ENCODE results near the gene OR5M11.
"Not testable (repeated sequence)": the region's sequence is repeated elsewhere in the genome, so short reads cannot be mapped to it uniquely, and the experiment has no call there.

Gene OR5M11

GRCh38 chr11:56543157-56543556 is at the start of gene OR5M11:
OR5M11 (minus strand) TSS chr11:56543257; CDS start chr11:56543257, 0 bp downstream.
- ATAC-seq = no peak
- TF ChIP-seq ESRRG (CRISPR knock-in tag; IDR thresholded peaks at IDR 0.05) (no peak), ZNF8 (CRISPR knock-in tag; IDR thresholded peaks at IDR 0.05) (no peak), POU6F1 (CRISPR knock-in tag; IDR thresholded peaks at IDR 0.05; ENCODE audit: borderline replicate concordance, low read depth) (no peak), ZFP30 (CRISPR knock-in tag; IDR thresholded peaks at IDR 0.05) (no peak), ZFP3 (CRISPR knock-in tag; IDR thresholded peaks at IDR 0.05) (no peak), BACH2 (CRISPR knock-in tag; IDR thresholded peaks at IDR 0.05; ENCODE audit: borderline replicate concordance) (no peak), RARB (CRISPR knock-in tag; IDR thresholded peaks at IDR 0.05) (no peak), ZNF565 (CRISPR knock-in tag; conservative IDR thresholded peaks at IDR 0.05; ENCODE audit: low read depth) (no peak), CSDC2 (CRISPR knock-in tag; IDR thresholded peaks at IDR 0.05) (no peak), PPARA (CRISPR knock-in tag; IDR thresholded peaks at IDR 0.05; ENCODE audit: borderline replicate concordance) (no peak), PATZ1 (CRISPR knock-in tag; IDR thresholded peaks at IDR 0.05; ENCODE audit: borderline replicate concordance) (no peak), OSR1 (CRISPR knock-in tag; IDR thresholded peaks at IDR 0.05) (no peak), TOX (CRISPR knock-in tag; IDR thresholded peaks at IDR 0.05; ENCODE audit: borderline replicate concordance) (no peak)
- TF ChIP-seq, protein P1, sequence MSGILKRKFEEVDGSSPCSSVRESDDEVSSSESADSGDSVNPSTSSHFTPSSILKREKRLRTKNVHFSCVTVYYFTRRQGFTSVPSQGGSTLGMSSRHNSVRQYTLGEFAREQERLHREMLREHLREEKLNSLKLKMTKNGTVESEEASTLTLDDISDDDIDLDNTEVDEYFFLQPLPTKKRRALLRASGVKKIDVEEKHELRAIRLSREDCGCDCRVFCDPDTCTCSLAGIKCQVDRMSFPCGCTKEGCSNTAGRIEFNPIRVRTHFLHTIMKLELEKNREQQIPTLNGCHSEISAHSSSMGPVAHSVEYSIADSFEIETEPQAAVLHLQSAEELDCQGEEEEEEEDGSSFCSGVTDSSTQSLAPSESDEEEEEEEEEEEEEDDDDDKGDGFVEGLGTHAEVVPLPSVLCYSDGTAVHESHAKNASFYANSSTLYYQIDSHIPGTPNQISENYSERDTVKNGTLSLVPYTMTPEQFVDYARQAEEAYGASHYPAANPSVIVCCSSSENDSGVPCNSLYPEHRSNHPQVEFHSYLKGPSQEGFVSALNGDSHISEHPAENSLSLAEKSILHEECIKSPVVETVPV (CRISPR knock-in tag; IDR thresholded peaks at IDR 0.05) = no peak

GRCh38 chr11:56592088-56592717 is 49.1 kb upstream of the OR5M11 start:
- ATAC-seq = not testable (repeated sequence)

- ATAC-seq = no peak
- TF ChIP-seq ZFP30 (CRISPR knock-in tag; IDR thresholded peaks at IDR 0.05) (no peak), TOX (CRISPR knock-in tag; IDR thresholded peaks at IDR 0.05; ENCODE audit: borderline replicate concordance) (no peak), BACH2 (CRISPR knock-in tag; IDR thresholded peaks at IDR 0.05; ENCODE audit: borderline replicate concordance) (no peak), SNAI2 (CRISPR knock-in tag; IDR thresholded peaks at IDR 0.05) (no peak), CREB5 (CRISPR knock-in tag; IDR thresholded peaks at IDR 0.05; ENCODE audit: low read depth) (no peak), ZC3H10 (CRISPR knock-in tag; IDR thresholded peaks at IDR 0.05) (no peak), OSR1 (CRISPR knock-in tag; IDR thresholded peaks at IDR 0.05) (no peak), ZNF70 (CRISPR knock-in tag; IDR thresholded peaks at IDR 0.05) (no peak), PATZ1 (CRISPR knock-in tag; IDR thresholded peaks at IDR 0.05; ENCODE audit: borderline replicate concordance) (no peak), ARNTL (CRISPR knock-in tag; IDR thresholded peaks at IDR 0.05; ENCODE audit: borderline replicate concordance, low read depth) (no peak), ZFP3 (CRISPR knock-in tag; IDR thresholded peaks at IDR 0.05) (no peak), CSDC2 (CRISPR knock-in tag; IDR thresholded peaks at IDR 0.05) (no peak), GLIS3 (CRISPR knock-in tag; IDR thresholded peaks at IDR 0.05) (no peak), ISL1 (CRISPR knock-in tag; IDR thresholded peaks at IDR 0.05) (no peak), ESRRG (CRISPR knock-in tag; IDR thresholded peaks at IDR 0.05) (no peak), PPARA (CRISPR knock-in tag; IDR thresholded peaks at IDR 0.05; ENCODE audit: borderline replicate concordance) (no peak), RARB (CRISPR knock-in tag; IDR thresholded peaks at IDR 0.05) (no peak), POU6F1 (CRISPR knock-in tag; IDR thresholded peaks at IDR 0.05; ENCODE audit: borderline replicate concordance, low read depth) (no peak)
- TF ChIP-seq, protein P1 (CRISPR knock-in tag; IDR thresholded peaks at IDR 0.05) = no peak
- TF ChIP-seq, protein P2, sequence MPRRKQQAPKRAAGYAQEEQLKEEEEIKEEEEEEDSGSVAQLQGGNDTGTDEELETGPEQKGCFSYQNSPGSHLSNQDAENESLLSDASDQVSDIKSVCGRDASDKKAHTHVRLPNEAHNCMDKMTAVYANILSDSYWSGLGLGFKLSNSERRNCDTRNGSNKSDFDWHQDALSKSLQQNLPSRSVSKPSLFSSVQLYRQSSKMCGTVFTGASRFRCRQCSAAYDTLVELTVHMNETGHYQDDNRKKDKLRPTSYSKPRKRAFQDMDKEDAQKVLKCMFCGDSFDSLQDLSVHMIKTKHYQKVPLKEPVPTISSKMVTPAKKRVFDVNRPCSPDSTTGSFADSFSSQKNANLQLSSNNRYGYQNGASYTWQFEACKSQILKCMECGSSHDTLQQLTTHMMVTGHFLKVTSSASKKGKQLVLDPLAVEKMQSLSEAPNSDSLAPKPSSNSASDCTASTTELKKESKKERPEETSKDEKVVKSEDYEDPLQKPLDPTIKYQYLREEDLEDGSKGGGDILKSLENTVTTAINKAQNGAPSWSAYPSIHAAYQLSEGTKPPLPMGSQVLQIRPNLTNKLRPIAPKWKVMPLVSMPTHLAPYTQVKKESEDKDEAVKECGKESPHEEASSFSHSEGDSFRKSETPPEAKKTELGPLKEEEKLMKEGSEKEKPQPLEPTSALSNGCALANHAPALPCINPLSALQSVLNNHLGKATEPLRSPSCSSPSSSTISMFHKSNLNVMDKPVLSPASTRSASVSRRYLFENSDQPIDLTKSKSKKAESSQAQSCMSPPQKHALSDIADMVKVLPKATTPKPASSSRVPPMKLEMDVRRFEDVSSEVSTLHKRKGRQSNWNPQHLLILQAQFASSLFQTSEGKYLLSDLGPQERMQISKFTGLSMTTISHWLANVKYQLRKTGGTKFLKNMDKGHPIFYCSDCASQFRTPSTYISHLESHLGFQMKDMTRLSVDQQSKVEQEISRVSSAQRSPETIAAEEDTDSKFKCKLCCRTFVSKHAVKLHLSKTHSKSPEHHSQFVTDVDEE (CRISPR knock-in tag; IDR thresholded peaks at IDR 0.05) = no peak
These were observed 34.6 kb upstream of the OR5M11 start, which contains the start of gene OR5M10 for GRCh38 chr11:56577621-56578020. OR5M10 (minus strand) TSS chr11:56577721; CDS start chr11:56577721, 0 bp downstream.

Measured in SK-N-SH treated with all-trans-retinoic acid at 6 μM for 48 hours (cell line).